Inflammatory macrophage treated with lipopolysaccharide for 1 hour (primary cell): ENCODE data around the gene UBL4A.

Source experiments
- DNase-seq, 2 donors: peaks; one replicate each; pipeline ENCODE4 v3.0.0-alpha.2; 2020 to 2022

Gene UBL4A

DNA sequence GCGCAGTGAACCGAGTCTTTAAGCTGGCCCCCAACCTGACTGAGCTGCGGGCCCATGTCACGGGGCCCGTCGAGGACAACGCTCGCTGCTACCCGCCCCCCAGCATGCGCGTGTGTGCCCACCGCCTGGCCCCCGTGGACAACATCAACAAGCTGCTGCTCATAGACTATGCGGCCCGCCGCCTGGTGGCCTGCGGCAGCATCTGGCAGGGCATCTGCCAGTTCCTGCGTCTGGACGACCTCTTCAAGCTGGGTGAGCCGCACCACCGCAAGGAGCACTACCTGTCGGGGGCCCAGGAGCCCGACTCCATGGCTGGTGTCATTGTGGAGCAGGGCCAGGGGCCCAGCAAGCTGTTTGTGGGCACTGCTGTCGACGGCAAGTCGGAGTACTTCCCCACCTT lies 26.1 kb downstream of the UBL4A start:
- DNase-seq: no peak

DNA sequence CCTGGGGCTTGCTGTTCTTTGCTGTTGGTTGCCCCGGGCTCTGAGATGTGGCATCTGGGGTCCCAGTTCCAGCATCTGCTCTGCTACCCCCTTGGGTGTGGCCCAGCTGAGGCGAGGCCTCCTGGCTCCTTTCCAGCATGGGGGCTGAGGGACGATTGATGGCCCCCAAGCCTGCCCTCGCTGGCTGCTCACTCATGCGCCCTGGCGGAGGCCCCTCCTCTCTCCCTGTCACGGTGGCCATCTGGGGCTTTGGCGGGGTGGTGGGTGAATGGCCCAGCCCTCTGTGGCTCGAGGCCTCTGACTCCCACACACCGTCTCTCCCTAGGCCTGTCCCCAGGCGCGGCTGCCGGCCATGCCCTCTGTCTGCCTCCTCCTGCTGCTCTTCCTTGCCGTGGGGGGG lies 26.6 kb downstream of the UBL4A start:
- DNase-seq: no peak

DNA sequence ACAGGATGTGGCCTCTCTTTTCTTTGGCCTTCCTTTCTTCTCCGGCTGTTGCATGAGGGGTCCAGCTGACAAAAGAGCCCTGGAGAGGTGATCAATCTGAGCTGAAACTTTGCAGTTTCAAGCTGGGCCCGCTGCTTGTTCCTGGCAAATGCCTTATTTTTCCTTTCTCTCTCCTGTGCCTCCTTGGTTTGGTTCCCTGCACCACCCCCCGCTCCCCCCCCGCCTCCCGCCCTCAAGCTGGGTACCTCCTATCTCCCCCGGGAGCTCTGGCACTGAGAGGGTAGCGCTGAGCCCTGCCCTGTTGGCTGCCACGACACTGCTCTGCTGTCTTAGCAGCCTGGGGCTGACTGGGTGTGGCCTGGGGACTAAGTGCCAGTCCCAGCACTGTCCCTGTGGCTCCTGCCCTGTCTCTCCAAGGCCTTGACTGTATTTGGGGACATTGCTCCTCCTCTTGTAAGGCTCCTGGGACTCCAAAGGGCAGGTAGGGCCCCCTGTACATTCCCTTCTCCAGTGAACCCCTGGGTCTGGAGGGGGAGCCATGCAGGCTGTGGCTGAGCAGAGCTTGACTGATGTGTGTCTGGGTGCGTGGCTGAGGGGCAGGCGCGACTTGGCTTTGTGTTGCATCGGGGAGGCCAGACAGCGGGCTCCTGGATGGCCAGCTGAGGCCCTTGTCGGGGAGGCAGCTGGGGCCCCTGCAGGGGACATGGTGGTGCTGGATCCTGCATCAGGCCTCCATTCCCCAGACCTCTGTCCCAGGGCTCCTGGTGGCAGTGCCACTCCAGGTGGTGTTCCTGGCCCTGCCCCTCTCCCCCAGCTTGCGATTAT lies 27.2 kb downstream of the UBL4A start:
- DNase-seq: no peak

DNA sequence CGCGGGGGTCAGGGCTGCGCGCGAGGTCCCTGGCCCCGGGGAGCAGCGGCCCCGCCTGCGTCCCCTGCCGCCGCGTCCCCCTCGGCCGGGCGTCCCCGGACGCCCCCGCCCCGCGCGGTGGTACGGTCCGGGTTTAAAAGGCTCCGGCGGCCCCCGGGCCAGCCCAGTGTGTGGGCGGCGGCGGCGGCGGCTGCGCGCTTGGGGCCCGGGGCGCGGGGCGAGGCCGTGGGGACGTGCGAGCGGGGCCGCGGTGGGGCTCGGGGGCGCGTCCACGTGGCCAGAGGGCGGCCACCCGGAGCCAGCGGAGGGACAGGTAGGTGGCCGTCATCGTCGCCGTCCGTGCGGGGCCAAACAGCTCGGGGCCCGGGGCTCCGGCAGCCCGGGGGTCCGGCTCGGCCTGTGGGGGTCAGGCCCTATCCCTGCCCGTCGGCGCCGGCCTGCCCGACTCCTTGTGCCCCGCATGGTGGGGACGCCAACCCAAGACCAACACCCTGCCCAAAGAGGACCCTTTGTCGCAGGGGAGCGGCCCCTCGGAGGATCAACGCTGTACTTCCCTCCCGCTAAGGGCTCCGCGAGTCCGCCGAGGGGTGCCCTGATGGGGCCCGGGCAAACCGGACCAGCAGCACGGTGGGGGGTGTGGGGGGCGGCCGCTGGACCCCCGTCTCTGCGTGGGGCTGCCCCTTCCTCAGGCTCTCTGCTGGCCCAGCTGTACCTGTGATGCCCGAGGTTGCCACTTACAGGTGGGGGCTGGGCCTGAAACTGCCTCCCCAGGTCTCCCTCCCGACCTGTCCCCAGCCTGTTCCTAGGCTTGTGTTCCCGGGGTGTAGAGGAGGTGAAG lies 28.1 kb downstream of the UBL4A start, which contains the start of gene PLXNA3:
TSS of gene PLXNA3 (plus strand) at position 166 of the 838 bp plus-strand sequence. CDS start 1,903 bp downstream, outside the sequence.
- DNase-seq: peak in 1 of 2 donors; percentile 31

DNA sequence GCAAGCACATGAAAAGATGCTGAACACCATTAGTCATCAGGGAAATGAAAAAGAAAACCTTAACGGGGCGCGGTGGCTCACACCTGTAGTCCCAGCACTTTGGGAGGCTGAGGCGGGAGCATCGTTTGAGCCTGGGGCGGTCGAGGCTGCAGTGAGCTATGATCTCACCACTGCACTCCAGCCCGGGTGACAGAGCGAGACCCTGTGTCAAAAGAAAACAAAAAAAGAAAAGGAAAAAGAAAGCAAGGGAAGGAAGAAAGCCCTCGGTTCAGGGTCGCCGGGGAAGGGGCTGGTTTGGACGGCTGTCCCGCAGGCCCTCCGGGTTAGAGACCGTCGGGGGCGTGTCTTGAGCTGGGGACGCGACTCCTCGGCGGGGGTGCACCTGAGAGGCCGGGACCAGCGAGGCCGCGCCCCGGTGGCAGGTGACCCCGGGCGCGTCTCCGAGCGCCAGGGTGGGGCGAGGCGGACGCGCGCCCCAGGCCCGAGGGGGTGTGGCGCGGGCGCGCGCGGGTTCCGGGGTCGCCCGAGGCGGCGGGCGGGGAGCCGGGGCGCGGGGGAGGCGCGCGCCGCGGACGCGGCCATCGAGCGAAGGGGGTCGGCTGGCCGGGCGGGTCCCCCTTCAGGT lies 28.8 kb downstream of the UBL4A start:
- peak; percentile 8 to 12 for DNase-seq

DNA sequence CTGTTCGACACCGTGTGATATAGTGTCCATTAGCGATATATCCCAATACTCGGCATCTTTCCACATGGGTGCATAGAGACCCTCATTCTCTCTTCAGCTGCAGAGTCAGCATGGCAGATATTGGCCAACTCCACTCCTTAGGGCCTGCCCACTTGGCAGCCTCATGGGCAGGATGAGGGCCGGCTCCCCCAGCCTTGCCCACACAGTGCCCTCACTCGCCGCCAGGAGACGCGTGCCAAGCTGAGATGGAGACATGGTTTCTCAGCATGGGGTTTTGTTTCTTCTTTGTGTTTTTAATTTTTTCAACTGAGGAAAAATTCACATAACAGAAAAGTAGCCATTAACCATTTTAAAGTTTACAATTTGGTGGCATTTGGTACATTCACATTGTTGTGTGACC lies 33.6 kb downstream of the UBL4A start:
- no peak for DNase-seq

DNA sequence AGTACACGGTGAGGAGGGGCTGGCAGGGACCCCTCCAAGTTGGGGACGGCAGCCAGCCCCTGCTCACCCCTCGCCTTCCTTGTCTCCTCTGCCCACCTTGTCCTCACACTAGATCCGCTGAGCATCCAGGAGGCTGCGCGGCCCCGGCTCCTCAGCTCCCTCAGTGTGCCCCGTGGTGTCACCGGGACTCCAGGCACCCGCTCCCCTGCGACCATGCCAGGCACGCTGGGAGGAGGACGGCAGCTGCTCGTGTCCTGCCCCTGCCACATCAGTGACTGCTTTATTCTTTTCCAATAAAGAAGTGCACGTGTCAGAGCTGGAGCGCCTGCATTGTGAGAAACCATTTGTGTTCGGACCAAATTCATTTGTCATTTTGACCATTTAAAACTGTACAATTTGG lies 36.1 kb downstream of the UBL4A start:
- no peak for DNase-seq

DNA sequence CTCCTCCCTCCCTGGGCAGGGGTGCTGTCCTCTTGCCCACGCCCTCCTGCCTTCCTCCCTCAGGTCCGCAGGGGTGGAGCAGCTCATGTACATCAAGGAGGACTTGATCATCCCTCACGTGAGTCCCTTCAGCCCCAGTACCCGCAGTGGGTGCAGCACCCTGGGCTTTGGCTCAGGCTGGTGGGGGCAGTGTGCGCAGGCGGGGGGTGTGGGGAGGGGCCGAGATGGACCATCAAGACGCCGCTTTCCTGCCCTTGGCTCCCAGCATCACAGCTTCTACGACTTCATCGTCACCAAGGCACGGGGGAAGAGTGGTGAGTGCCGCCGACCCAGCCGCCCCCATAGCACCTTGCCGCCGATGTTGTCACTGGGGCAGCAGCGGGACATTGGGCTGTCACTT lies 36.8 kb downstream of the UBL4A start:
- no peak for DNase-seq

DNA sequence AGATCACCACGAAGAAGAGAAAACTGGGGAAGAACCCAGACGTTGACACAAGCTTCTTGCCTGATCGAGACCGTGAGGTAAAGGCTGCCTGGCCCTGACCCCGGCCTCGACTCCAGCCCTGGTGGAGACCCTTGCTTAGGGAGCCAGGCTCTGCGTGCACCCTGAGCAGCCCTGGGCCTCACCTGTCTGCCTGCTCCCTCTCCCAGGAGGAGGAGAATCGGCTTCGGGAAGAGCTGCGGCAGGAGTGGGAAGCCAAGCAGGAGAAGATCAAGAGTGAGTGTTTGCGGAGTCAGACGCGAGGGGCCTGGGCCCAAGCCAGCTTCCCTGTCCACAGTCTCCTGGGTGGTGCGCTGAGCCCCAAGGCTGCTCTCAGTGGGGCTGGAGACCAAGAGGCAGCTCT lies 37.9 kb downstream of the UBL4A start:
- DNase-seq: no peak

DNA sequence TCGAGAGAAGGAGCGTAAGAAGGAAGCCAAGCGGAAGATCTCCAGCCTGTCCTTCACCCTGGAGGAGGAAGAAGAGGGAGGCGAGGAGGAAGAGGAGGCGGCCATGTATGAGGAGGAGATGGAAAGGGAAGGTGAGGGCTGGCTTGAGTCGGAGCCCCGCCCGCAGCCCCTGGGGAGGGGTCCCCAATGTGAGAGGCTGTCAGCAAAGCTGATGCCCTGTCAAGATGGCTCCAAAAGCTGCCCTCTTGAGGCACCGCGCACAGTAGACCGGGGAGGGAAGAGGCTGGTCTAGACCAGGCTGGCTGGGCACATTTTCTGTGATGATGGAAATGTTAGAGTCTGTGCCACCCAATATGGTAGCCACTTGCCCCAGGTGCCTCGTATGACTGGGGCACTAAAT lies 40.0 kb downstream of the UBL4A start:
- DNase-seq: no peak

DNA sequence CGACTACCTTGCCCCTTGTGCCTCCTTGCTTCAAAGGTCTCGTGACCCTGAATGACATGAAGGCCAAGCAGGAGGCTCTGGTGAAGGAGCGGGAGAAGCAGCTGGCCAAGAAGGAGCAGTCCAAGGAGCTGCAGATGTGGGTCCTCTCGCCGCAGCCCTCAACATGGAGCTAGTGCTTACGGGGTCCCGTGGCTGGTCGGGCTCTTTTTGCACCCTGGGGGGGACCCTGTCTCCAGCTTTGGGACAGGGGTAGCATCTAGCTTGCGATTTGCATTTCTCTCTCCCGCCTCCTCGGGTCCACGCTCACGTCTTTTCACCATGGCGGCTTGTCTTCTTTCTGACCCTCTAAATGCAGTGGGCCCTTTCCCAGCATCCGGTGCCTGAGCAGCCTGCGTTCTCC lies 40.6 kb downstream of the UBL4A start:
- no peak for DNase-seq

DNA sequence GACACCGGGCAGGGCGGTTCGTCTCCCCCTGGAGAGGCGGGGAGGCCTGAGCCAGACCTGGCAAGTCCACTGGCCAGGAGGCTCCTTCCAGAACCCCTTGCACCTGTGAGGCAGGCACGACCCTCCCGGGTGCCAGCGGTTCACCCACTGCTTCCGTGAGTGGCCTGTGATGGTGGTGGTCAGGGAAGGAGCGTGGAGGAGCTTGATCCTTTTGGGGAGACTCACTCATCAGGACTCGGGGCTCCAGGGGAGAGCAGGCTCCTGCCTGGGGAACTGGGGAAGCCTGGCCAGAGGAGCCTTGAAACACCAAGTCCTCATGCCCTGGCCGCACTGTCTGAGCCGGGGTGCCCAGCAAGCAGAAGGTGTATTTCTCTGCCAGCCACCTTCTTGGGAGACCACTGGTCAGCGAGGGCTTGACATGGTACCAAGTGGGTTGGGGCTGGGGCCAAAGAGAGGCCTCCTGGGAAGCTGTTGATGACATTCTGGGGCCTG lies 41.6 kb downstream of the UBL4A start:
- DNase-seq: no peak

DNA sequence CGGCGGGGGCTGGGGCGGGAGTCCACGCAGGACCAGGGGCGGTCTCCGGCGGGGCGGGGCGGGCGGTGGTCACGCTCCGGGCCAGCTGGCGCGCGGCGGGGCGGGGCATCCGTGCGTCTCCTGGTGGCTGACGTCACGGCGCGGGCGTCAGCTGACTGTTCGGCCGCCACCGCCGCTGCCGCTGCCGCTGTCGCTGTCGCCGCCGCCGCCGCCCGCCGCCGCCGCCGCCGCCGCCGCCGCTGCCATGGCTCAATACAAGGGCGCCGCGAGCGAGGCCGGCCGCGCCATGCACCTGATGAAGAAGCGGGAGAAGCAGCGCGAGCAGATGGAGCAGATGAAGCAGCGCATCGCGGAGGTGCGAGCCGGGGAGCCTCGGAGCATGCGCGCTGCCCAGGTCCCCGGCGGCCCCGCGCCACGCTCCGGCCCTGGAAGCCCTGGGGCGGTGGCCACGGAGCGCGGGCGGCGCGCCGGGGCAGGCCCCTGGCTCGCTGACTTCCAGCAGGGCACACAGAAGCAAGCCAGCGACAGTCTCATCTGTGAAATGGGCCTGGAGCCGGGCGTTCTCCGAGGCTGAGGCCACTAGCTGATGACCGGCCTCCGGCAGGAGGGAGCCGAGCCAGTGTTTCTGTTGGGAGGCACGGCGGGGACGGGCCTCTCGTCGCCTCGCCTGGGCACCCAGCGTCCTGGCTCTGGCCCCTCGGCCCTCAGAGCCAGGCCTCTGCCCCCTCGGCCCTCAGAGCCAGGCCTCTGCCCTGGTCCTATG lies 42.2 kb downstream of the UBL4A start, which contains the start of gene FAM50A:
TSS of gene FAM50A (plus strand) at position 150 of the 763 bp plus-strand sequence. CDS start at position 245, 95 bp downstream.
- DNase-seq: peak; percentile 56 to 60

DNA sequence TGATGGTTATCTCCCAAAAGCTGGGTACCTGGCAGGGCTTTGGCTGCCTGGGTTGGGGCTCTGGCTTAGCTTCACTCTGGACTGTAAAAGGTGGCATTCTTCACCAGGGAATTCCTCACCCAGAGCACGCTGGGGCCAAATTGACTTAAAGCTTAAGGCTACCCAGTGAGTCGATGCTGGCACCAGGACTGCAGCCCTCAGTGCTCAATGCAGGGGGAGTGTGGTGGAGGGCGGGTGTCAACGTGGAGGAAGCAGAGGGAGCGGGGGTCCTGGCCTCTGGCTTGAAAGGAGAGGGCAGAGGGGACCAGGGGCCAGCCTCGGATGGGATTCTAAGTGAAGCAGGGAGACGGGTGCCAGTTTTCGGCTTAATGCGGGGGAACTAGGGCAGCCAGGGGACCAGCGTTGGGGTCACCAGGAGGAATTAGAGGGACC lies 42.9 kb downstream of the UBL4A start:
- DNase-seq: no peak

DNA sequence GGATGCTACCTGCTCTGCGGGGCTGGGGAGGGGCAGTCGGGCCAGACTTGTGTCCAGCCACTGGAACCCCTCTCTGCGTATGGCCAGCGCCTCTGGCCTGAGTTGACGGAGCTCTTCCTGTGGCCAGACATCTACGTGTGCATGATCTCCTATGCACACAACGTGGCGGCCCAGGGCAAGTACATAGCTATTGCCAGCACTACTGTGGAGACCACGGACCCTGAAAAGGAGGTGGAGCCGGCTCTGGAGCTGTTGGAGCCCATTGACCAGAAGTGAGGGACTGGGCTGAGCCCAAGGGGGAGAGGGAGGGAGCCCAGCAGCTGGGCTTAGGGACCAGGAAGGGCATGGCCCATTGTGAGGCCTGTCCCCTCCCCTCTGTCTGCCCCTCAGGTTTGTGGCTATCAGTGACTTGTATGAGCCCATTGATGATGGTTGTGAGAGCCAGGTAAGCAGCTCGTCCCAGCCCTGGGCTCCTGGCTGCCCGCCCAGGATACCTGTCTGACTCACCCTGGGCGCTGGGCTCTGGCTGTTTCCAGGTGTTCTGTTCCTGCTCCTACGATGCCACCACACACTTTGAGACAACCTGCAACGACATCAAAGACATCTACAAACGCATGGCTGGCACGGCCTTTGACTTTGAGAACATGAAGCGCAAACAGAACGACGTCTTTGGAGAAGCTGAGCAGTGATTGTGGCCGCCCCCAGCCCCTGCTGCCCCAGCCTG lies 44.3 kb downstream of the UBL4A start:
- no peak for DNase-seq

DNA sequence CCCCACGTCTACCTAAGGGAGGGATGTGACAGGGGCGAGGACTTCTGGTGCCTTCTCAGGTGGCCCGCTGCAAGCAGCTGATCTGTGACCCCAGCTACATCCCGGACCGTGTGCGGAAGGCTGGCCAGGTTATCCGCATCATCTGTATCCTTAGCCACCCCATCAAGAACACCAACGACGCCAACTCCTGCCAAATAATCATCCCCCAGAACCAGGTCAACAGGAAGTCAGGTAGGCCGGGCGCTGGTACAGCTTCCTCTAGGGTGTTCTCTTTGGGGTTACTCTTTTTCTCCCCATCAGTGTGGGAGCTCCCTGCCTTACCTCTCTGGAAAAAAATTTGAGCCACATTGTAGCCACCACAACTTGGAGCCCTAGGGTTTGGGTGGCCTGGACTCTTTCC lies 44.9 kb downstream of the UBL4A start:
- no peak for DNase-seq

DNA sequence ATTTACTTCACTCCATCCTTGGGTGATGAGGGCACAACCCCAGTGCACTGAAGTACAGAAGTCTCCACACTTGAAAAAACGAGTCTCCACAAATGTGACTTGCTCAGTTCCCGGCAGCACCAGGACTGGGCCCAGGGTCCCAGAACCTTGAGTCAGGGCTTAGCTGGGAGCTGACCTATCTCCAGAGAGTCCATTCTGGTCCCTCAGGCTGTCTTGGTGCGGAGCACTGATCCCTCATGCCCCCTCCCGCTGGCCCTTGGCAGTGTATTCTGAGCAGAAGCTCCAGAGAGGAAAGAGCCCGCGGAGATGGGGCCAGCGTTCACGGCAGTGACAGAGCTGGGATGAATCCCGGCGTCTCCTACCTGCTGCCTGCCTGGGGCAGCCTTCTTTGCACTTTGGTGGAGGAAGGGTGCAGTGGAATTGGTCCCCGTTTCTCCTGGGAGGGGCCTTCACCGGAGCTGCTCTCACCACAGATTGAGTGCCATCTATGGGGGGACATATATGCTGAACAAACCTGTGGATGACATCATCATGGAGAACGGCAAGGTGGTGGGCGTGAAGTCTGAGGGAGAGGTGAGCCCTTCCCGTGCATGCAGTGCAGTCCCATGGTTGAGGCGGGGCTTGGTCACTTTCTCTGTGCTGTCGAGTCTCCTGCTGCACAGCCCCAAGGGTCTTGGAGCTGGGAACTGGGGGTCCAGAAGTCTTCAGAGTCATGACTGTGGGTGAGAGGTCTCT lies 45.6 kb downstream of the UBL4A start:
- DNase-seq: no peak

DNA sequence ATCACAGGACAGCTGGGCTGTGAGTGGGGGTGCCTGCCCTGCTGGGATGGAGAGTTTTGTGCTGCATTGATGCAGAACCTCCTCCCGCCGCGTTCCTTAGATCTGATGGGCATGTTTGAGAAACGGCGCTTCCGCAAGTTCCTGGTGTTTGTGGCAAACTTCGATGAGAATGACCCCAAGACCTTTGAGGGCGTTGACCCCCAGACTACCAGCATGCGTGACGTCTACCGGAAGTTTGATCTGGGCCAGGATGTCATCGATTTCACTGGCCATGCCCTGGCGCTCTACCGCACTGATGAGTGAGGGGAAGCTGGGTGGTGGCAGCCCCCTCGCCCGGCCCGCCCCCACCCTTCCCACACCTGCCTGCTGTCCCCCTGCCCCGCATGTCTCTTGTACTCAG lies 46.6 kb downstream of the UBL4A start:
- DNase-seq: no peak

DNA sequence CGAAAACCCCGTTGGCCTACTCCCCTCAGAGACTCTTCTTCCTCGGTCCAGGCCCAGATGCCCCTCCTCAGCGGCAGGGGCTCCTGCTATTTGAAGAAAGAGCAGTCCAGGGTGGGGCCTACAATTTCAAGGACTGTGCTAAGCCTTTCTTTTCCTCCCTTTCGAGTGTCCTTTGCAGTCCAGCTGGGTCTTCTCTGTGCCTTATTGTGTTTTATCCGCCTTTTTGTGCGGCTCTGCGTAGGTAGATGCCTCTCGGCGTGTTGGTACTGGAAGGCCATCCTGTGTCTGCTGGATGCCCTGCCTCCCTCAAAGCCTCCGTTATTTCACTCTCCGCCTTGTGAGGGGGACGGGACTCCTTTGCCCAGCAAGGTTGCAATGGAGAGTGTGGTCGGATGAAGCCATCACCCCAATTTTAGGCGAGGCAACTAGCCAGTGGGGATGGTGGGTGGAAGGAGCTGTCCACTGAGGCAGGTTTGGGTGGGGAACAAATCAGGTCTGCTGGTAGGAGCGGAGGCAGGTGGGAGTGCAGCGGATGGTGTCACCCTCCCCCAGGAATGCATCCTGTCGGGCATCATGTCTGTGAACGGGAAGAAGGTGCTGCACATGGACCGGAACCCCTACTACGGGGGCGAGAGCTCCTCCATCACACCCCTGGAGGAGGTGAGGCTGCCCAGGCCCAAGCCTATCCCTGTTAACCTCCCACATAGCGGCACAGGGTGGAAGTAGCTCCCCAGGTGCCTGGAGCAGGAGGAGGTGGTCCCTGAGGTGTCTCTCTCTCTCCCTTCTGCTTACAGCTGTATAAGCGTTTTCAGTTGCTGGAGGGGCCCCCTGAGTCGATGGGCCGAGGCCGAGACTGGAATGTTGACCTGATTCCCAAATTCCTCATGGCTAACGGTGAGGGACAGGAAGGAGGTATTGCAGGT lies 48.2 kb downstream of the UBL4A start:
- DNase-seq: no peak
